COLO829 (cell line): ENCODE data around the gene ELAVL1.
"Not testable (repeated sequence)": the region's sequence is repeated elsewhere in the genome, so short reads cannot be mapped to it uniquely, and the experiment has no call there.

Experiments used
- DNase-seq: peaks from one replicate; pipeline ENCODE4 v3.0.0; 2012; ENCODE audit warnings: low spot score

ELAVL1 gene

GRCh38 chr19:7968796-7969554 is 36.5 kb downstream of the ELAVL1 start:
- DNase-seq, result no peak

DNA sequence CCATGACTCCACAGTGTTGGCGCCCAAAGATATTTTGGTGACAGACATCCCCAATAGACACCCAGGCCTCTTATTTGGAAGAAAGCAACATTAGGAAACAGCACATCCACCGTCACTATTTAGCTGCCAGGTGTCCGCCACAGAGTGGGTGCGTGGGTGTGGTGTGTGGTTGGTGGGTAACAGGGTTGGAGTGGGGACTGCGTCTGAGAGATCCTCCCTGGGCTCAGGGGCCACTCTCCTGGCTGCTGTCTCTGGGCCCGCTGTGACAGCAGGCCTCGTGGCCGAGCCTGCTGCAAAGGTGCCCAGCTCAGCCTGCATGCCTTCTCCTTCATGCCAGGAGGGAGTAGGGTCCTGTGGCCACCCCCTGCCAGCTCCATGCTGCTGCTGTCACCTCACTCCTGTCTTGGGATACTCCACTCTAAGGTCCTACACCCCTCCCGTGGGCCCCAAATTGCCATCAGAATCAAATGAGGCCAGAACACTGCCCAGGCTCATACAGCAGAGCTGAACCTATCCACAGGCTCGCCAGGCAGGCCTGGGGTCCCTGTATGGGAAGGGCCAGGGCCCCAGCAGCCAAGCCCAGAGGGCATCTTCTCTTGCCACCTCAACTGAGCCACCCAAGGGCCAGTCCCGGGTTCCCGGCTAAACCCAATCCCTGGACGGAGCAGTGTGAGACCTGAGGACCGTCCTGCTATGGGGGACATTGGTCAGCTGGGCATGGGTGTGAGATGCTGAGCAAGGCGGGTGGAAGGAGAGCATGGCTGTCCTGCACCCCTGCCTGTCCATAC is 37.2 kb downstream of the ELAVL1 start:
- no peak for DNase-seq

DNA sequence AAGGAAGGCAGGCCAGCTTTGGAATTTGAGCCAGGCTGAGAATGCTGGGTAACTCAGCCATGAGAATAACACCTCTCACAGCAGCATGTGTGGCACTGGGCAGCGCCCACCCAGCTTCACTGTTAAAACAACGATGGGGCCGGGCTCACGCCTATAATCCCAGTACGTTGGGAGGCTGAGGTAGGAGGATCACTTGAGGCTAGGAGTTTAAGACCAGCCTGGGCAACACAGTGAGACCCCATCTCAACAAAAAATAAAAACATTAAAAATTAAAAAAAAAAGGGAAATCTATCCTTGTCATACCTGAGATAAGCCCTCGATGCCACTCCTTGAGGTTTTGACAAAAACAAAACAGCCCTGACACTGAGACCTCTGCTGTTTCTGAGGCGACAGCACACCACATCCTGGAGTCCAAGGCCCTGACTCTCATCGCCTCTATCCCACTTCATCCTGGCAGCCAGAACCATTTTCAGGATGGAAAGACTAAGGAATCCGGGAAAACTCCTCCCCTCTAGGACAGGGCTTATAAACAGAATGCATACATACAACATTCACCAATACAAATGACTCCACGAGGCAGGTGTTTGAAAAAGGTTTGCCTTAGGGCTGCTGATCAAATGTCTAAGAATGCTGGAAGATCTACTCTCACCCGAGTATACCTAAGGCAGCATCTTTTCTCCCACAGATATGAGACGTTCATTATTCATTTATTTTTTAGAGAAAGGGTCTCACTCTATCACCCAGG is 39.3 kb downstream of the ELAVL1 start:
- DNase-seq, result no peak

DNA sequence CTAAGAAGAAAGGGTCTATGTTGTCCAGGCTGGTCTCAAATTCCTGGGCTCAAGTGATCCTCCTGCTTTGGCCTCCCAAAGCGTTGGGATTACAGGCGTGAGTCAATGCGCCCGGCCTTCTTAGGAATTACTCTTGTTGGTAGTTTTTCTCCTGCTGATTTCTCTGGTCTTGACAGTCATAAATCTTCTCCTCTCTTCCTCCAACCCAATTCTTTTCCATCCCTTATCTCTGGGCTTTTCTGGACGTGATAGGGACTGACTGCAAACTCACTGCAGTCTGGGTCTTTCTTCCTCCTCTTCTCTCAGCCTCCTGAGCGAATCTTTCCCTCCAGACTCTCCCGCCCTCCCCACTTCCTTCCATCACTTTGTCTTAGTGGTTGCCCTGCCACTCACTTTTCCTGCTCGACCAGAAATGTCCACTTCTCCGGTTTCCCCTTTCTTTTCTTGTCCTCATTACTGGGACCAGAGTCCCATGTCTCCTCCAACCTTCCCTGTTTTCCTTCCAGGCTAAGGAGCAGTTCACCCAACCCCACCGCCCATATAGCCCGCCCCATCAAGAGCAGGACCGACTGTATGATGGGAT is 40.1 kb downstream of the ELAVL1 start:
- no peak for DNase-seq

- no peak for DNase-seq
Observed at GRCh38 chr19:7963566-7963965, 41.9 kb downstream of the ELAVL1 start.

DNA sequence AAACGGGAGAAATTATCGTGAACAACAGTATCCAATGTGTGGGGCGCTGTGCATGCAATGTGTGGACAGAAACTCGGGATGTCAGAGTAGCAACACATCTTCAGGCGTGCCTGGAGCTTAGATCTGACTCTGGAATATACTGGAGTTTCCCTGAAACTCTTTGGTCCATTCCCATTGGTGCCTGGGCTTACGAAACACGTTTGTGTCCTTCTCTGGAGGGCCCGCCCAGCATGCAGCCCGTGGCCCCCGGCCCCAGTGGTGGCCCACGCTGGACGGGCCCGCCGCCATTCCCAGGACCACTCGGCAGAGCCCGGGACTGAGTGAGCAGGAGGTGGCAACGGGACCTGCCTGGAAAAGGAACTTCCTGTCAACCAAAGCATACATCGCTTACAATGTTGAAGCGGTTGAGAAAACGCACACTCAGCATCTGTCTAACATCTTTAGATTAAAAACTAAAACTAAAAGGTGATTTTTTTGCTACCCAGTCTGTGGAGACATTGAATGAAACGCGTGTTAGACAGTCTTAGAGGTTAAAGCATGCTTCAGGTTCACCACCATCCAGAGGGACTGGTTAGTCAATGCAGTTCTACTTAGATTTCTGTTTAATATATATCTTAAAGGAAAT is 42.7 kb downstream of the ELAVL1 start:
- no peak for DNase-seq

GRCh38 chr19:7961920-7962626 is 43.4 kb downstream of the ELAVL1 start:
- DNase-seq, result no peak

DNA sequence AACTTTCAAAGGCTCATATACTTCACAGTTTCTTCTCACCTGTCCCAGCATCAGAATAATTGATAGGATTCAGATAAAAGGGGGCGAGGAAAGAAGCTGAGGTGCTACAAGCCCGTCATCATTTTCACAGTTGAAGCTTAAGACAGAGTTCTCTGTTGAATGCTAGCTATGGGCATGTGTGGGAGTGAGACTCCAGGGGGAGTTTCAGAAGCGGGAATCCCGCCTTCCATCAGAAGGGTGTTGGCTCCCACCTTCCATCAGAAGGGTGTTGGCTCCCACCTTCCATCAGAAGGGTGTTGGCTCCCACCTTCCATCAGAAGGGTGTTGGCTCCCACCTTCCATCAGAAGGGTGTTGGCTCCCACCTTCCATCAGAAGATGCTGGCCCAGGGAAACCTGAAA is 44.4 kb downstream of the ELAVL1 start:
- not testable (repeated sequence) for DNase-seq

GRCh38 chr19:7959211-7959610 is 46.2 kb downstream of the ELAVL1 start:
- no peak for DNase-seq

GRCh38 chr19:7955696-7956095 is 49.7 kb downstream of the ELAVL1 start:
- DNase-seq, result no peak

GRCh38 chr19:7953576-7953975 is 51.9 kb downstream of the ELAVL1 start:
- DNase-seq, result no peak

DNA sequence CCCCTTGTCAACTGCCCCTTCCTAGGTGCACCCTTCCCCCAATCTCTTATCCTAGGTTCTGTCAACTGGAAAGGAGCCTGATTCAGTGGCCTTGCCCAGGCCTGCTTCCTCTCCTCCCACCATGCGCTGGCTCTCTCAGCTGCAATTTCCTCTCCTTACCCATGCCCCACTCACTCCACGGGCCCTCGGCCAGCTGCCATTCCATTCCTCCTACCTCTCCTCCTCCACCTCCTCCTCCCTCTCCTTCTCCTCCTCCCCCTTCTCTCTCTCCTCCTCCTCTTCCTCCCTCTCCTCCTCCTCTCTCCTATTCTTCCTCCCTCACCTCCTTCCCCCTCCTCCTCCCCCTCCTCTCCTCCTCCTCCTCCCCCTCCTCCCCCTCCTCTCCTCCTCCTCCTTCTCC is 52.4 kb downstream of the ELAVL1 start:
- no peak for DNase-seq

GRCh38 chr19:7947939-7948338 is 57.5 kb downstream of the ELAVL1 start:
- no peak for DNase-seq

GRCh38 chr19:7944177-7944761 is 61.2 kb downstream of the ELAVL1 start:
- peak; percentile 88 for DNase-seq

GRCh38 chr19:7943444-7944176 is 61.8 kb downstream of the ELAVL1 start, which contains the start of gene TIMM44:
Gene TIMM44, minus strand, starts transcription at chr19:7943666. Its CDS starts 15 bp downstream, at chr19:7943651.
- peak; percentile 95 for DNase-seq

- DNase-seq, result no peak
Observed at GRCh38 chr19:7942981-7943443, 62.4 kb downstream of the ELAVL1 start.

- no peak for DNase-seq
Observed at GRCh38 chr19:7941895-7942596, 63.4 kb downstream of the ELAVL1 start.

DNA sequence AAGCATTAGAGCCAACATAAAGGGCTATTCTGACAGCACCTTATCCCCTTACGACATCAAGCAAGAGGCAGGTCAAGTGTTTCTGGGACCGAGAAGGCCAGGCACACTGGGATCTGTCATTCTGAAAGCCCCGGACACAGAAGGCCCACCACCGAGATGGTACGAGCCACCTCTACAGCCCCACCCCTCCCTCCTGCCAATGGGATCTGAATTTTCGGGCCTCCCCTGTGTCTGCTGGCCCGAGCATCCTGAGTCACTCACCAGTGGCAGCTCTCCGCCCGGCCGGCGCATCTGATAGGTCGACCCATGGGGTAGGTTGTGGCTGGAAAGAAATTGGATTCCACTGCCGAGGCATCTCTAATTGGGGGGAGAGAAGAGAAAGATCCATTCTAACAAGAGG is 64.6 kb downstream of the ELAVL1 start:
- DNase-seq, result no peak

- no peak for DNase-seq
Observed at GRCh38 chr19:7934766-7935165, 70.7 kb downstream of the ELAVL1 start.
